HuH-7 (cell line): Measurements from ENCODE around the gene HTR6.

ENCODE experiments used
- DNase-seq: peaks from one replicate; pipeline ENCODE4 v3.0.0; 2011; ENCODE audit warnings: low spot score

The HTR6 gene

DNA sequence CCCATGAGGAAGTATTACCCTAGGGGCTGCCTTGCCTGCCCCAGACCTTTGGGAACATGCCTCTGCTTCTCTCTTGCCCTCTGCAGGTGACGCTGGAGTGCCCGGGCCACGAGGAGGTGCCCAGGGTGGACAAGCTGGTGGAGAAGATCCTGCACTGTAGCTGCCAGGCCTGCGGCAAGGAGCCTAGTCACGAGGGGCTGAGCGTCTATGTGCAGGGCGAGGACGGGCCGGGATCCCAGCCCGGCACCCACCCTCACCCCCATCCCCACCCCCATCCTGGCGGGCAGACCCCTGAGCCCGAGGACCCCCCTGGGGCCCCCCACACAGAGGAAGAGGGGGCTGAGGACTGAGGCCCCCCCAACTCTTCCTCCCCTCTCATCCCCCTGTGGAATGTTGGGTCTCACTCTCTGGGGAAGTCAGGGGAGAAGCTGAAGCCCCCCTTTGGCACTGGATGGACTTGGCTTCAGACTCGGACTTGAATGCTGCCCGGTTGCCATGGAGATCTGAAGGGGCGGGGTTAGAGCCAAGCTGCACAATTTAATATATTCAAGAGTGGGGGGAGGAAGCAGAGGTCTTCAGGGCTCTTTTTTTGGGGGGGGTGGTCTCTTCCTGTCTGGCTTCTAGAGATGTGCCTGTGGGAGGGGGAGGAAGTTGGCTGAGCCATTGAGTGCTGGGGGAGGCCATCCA lies 7.8 kb upstream of the HTR6 start:
- DNase-seq = no peak

GRCh38 chr1:19657511-19657910 lies 7.2 kb upstream of the HTR6 start:
- DNase-seq = no peak

GRCh38 chr1:19658186-19658585 lies 6.5 kb upstream of the HTR6 start:
- no peak for DNase-seq

DNA sequence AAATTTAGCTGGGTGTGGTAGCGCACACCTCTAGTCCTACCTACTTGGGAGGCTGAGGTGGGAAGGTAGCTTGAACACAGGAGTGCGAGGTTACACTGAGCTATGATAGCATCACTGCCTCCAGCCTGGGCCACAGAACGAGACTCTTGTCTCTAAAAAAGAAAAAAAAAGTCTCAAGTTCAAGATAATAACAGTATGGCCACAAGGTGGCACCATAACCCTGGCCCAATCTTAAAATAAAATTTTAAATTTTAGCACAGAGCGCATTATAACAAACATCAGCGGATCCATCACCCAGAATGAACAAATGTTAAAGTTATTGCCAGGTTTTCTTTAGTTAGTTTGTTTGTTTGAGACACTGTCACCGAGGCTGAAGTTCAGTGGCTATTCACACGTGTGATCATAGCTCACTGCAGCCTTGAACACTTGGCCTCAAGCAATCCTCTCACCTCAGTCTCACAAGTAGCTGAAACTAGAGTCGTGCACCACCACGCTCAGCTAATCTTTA lies 2.9 kb upstream of the HTR6 start:
- no peak for DNase-seq

GRCh38 chr1:19662313-19662712 lies 2.4 kb upstream of the HTR6 start:
- no peak for DNase-seq

DNA sequence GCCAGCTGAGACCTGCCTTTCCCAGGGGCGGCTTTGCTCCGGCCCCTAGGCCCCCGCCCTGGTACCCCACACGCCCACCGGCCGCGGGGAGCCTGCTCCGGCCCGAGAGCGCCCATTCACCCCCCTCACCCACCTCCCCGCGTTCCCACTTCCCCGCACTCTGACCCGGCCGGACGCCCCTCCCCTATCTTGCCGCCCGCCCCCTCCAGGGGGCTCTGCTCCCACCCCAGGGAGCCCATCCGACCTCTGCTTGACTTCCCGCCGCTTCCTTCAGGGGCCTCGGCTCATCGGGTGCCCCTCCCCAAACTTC lies 466 bp downstream of the HTR6 start:
- no peak for DNase-seq

DNA sequence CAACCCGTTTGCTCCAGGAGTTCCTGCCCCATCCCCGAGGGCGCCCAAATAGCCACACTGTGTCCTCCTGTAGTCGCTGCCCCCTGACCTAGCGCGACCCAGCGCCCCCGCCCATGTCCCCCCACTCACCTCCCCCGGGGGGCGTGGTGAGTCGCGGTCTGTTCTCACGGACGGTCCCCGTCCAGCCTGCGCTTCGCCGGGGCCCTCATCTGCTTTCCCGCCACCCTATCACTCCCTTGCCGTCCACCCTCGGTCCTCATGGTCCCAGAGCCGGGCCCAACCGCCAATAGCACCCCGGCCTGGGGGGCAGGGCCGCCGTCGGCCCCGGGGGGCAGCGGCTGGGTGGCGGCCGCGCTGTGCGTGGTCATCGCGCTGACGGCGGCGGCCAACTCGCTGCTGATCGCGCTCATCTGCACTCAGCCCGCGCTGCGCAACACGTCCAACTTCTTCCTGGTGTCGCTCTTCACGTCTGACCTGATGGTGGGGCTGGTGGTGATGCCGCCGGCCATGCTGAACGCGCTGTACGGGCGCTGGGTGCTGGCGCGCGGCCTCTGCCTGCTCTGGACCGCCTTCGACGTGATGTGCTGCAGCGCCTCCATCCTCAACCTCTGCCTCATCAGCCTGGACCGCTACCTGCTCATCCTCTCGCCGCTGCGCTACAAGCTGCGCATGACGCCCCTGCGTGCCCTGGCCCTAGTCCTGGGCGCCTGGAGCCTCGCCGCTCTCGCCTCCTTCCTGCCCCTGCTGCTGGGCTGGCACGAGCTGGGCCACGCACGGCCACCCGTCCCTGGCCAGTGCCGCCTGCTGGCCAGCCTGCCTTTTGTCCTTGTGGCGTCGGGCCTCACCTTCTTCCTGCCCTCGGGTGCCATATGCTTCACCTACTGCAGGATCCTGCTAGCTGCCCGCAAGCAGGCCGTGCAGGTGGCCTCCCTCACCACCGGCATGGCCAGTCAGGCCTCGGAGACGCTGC lies 1.1 kb downstream of the HTR6 start:
- DNase-seq = no peak

DNA sequence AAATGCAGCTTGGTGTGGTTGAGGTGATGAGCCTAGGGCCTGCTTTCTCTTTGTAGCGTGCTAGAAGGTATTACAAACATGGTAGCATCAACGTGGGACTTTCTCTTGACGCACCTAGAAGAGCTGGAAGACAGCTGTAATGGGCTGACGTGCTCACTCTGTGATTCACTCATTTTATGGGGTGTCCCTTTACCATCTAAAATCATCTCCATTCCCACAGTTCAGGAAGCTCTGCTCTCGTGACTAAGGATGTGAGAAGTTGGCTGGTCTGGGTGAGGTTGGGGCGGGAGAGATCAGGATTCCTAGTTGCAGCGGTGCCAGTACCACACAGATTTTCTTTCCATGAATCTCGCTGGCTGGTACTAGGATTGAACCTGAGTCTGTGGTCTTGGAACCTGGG lies 4.2 kb downstream of the HTR6 start:
- no peak for DNase-seq

GRCh38 chr1:19670787-19671186 lies 6.1 kb downstream of the HTR6 start:
- no peak for DNase-seq

- DNase-seq = no peak
Measured at GRCh38 chr1:19672237-19672636, 7.6 kb downstream of the HTR6 start.

DNA sequence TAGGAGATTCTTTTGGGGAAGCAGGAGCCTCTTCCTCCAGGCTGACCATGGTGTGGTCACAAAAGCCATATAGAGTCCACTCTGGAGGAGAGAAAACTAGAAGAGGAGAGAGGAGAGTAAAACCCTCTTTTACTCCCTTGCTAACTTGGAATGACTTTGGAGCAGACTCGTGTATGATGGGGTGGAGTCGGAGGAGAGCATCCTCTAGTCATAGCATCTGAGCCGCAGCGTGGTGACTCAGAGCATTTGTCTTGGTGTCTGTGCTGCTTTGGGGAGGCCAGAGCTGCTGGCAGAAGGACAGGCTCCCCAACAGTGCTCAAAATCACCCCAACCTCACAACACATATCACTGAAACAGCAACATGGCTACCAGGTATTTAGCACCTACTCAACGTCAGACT lies 11.1 kb downstream of the HTR6 start:
- no peak for DNase-seq

DNA sequence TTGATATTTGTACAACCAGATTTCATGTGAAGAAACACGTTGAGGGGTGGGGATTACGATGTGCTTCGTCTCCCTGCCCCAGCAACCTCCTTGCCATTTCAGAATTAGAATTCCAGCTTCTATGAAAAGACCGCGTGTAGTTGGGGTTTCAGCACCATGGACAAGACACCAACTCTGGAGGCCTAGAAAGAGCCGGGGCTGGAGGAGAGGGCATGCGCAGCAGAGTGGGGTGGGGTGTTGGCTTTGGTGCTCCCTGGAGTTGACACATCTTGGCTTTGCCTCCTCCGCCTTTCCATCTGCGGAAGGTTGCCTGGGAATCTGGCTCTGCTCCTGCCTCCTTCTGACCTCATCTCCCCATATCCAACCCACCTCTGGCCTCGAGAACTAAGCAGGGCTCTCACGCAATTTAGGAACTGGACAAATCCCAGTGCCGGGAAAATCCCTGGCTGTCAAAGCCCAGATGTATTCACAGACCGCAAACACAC lies 11.8 kb downstream of the HTR6 start:
- peak; percentile 82 for DNase-seq

DNA sequence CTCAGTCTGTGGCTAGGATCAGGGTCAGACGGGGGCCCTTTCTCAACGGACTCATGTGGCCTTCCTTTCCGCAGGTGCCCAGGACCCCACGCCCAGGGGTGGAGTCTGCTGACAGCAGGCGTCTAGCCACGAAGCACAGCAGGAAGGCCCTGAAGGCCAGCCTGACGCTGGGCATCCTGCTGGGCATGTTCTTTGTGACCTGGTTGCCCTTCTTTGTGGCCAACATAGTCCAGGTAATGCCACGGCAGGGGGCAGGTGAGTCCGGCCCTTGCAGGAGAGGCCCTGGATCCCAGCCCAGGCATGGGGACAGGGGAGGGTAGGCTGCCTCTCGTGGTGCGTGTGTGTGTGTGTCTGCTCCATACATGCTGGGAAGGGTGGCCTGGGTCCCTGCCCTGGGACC lies 13.8 kb downstream of the HTR6 start:
- no peak for DNase-seq

GRCh38 chr1:19678931-19679453 lies 14.3 kb downstream of the HTR6 start:
- no peak for DNase-seq

DNA sequence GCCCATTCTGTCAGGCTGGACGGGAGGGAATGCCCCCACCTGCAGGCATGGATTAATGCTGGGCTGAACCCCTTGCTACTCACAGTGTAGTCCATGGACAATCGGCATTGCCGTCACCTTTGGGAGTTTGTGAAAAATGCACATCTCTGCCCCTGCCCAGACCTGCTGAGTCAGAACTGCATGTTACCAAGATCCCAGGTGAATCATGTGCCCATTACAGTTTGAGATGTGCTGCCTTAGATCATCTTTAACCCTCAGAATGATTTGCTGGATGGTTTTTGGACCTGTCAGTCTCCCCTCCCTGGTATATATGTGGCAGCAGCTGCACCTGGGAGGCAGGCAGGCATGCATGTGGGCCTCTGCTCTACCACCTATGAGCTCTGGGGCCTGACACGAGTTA lies 15.0 kb downstream of the HTR6 start:
- no peak for DNase-seq

- no peak for DNase-seq
Measured at GRCh38 chr1:19680644-19681043, 16.0 kb downstream of the HTR6 start.

DNA sequence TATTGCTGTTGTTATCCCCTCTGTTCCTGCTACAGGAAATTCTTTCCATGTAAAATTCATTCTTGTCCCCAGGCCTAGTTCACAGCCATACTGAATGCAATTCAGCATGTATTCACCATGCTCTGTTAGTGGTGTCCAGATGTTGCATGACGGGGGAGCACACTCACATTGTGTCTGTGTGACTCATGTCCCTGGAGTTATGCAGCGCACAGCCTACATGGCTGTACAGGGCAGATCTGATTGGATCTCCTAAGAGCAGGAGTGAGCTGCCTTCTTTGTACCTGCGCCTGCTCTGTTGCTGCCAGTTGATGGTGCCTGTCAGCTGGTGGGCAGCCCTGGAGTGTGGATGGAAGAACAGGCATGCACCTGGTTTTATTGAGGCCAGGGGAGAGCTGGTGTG lies 17.6 kb downstream of the HTR6 start:
- no peak for DNase-seq

GRCh38 chr1:19682901-19683300 lies 18.2 kb downstream of the HTR6 start:
- DNase-seq = no peak

DNA sequence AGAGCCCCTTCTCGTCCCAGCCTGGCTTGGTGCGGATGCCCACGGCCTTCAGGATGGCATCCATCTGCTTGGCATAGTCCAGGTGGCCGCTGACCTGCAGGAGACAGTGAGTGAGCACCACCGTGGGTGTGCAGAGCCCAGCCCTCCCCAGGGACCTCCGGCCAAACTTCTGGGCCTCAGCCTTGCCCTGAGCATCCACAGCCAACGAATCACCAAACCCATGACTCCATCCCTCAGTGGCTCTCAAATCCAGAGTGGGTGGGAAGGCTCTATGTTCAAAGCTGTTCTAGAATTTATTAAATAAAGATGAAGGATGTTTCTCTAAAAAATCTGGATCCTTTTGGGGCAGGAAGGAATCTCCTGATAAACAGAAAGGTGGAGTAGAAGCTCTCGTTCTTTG lies 18.7 kb downstream of the HTR6 start:
- no peak for DNase-seq

- DNase-seq = no peak
Measured at GRCh38 chr1:19684677-19685076, 20.0 kb downstream of the HTR6 start.

- no peak for DNase-seq
Measured at GRCh38 chr1:19685994-19686393, 21.3 kb downstream of the HTR6 start.

DNA sequence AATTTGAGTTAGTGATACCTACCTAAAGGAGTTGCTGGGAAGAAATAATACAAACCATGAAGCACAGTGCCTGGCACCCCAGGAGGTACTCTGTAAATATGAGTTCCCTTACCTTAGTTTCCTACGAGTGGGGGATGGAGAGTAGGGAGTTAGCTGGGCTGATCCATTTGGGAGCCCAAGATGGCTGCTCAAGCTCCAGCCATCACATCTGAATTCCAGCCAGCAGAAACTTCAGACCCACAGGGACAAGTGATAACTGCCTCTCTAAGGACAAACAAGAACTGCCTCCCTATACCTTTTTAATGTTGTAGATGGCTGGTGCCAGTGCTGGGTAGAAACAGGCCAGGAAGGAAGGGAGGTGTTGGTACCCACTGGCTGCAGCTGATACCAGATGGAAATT lies 22.7 kb downstream of the HTR6 start:
- DNase-seq = no peak
